Astrocyte (in vitro differentiated cells and primary cell): ENCODE data around the gene CALML5.

Experiments used
- EZH2 ChIP-seq: IDR thresholded peaks from 2 replicates; pipeline ENCODE4 v1.6.1; 2012; ENCODE audit warnings: mild to moderate bottlenecking, low read length, inconsistent platforms; ENCODE audit not compliant: insufficient read depth
- TF ChIP-seq, protein P1 (sequence below): IDR thresholded peaks from 2 replicates; pipeline ENCODE4 v1.5.1; 2011; ENCODE audit warnings: low read depth, mild to moderate bottlenecking, inconsistent platforms, low read length, moderate library complexity; ENCODE audit not compliant: insufficient read depth

DNA sequence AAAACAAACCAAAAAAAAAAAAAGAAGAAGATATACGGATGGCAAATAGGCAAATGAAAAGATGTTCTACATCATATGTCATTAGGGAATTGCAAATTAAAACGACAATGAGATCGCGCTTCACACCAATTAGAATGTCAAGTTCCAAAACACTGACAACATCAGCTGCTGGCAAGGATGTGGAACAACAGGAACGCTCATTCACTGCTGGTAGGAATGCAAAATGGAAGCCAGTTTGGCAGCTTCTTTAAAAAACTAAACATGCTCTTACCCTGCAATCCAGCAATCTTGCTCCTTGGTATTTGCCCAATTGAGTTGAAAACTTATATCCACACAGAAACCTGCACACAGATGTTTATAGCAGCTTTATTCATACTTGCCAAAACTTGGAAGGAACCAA lies 34.8 kb downstream of the CALML5 start:
- no peak for TF ChIP-seq EZH2
- TF ChIP-seq, protein P1, sequence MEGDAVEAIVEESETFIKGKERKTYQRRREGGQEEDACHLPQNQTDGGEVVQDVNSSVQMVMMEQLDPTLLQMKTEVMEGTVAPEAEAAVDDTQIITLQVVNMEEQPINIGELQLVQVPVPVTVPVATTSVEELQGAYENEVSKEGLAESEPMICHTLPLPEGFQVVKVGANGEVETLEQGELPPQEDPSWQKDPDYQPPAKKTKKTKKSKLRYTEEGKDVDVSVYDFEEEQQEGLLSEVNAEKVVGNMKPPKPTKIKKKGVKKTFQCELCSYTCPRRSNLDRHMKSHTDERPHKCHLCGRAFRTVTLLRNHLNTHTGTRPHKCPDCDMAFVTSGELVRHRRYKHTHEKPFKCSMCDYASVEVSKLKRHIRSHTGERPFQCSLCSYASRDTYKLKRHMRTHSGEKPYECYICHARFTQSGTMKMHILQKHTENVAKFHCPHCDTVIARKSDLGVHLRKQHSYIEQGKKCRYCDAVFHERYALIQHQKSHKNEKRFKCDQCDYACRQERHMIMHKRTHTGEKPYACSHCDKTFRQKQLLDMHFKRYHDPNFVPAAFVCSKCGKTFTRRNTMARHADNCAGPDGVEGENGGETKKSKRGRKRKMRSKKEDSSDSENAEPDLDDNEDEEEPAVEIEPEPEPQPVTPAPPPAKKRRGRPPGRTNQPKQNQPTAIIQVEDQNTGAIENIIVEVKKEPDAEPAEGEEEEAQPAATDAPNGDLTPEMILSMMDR = no peak
